ENCODE results near the gene KCNAB1.

GRCh38 chr3:156311930-156312329 is 191.6 kb downstream of the KCNAB1 start:
- TF ChIP-seq CTCF (IDR thresholded peaks at IDR 0.05) (no peak), EP300 (IDR thresholded peaks at IDR 0.05; ENCODE audit: low read depth) (no peak), POLR2A (IDR thresholded peaks at IDR 0.05) (no peak)

Data from transverse colon (tissue), 3 donors.